ENCODE results near the gene COASY.

COASY gene

DNA sequence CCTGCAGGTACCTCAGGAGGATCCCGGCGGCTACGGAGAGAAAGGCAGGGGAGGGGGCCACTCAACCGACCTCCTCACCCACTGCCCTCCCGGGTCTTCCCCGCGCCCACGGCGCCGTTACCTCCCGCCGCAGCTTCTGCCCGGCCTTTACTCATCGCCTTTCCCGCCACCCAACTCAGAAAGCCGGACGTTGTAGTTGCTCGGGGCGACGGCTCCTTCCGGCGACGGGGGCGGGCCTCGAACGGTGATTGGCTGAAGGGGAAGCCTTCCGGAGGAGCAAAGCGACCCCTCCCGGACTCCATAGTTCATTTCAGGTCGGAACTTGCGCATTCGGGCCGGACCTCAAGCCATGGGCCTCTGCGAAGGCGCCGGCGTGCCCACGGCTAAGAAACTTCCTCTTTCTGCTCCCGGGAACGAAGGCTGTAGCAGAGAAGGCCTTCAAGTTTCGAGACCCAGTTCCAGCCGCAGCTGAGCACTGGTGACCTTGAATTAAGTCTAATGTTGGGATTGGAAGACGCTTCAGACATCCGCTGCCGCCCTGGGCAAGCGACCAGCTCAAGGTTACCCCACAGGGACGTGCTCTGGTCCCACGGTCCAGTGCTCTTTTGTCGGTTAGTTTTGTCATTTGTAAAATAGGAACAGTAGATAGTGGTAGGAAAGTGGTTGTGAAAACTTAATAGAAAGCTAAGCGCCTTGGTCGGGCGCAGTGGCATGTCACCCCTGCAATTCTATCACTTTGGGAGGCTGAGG lies 15.8 kb downstream of the COASY start, which contains the start of gene PSMC3IP:
Gene PSMC3IP, minus strand, starts transcription at position 198 of the 750 bp plus-strand sequence. Its CDS starts 43 bp downstream, at position 155.
- peak; percentile 96 for DNase-seq (ENCODE audit: low read depth)
- peak within 1 kb of the TSS; percentile 88 for H3K4me3 ChIP-seq (ENCODE audit: low read depth, low read length)
- TF ChIP-seq, protein P1, sequence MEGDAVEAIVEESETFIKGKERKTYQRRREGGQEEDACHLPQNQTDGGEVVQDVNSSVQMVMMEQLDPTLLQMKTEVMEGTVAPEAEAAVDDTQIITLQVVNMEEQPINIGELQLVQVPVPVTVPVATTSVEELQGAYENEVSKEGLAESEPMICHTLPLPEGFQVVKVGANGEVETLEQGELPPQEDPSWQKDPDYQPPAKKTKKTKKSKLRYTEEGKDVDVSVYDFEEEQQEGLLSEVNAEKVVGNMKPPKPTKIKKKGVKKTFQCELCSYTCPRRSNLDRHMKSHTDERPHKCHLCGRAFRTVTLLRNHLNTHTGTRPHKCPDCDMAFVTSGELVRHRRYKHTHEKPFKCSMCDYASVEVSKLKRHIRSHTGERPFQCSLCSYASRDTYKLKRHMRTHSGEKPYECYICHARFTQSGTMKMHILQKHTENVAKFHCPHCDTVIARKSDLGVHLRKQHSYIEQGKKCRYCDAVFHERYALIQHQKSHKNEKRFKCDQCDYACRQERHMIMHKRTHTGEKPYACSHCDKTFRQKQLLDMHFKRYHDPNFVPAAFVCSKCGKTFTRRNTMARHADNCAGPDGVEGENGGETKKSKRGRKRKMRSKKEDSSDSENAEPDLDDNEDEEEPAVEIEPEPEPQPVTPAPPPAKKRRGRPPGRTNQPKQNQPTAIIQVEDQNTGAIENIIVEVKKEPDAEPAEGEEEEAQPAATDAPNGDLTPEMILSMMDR (conservative IDR thresholded peaks at IDR 0.05; ENCODE audit: low read depth, low read length): peak; percentile 46

DNA sequence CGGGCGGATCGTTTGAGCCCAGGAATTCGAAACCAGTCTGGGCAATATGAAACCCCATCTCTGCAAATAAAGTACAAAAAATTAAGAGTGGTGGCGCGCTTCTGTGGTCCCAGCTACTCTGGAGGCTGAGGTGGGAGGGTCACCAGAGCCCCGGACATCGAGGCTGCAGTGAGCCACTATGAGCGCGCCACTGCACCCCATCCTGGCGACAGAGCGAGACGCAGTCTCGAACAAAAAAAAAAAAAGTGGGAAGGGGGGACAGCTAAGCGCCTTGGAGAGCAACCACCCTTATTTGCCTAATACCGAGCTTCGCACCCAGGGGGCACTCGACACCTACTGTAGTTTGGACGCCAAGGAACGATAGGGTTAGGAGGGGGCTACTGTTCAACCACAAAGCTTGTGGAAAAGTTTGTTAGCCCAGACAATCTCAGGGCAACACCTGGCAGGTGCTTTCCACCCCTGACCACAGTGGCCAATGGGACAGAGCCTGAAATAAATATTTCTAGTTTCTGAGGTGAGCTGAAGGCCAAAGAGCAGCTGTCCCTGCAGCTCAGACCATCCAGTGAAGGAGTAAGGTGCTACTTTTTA lies 16.4 kb downstream of the COASY start:
- DNase-seq (ENCODE audit: low read depth): peak; percentile 82
- TF ChIP-seq, protein P1 (conservative IDR thresholded peaks at IDR 0.05; ENCODE audit: low read depth, low read length): peak; percentile 85
- H3K4me3 ChIP-seq (ENCODE audit: low read depth, low read length): peak overlapping the region; percentile 88

DNA sequence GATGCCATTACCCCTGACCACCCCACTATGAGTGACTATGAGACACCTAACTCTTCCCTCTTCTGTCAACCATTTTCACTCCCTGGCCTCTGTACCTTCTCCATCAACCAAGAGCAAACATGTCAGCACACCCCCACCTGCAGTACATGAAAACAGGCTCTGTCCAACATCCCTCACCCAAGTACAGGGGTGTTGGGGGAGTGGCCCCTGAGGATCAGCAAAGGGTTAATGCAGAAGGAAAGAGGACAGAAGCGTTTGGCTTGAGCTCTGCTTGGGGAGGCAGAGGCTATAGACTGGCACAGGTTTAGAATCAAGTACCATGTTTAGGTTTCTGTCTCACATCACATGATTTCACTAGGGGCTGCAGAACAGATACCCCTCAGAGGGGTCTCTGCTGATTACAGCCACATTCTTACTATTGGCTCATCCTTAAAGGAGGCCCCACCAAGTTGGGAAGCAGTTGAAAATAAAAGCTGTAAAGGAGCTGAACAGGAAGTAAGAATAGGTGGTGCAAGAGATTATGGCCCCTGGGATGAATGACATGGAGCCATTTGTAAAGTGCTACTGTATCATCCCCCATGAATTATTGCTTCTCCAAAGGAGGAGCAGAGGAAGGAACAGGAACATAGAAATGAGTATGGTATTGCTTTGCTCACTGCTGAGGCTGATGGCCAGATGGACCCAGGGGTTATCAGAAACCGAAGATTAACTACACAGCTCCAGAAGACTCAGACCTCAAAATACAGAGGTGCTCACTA lies 18.0 kb downstream of the COASY start:
- no peak overlapping the region for H3K4me3 ChIP-seq (ENCODE audit: low read depth, low read length)
- TF ChIP-seq, protein P1 (conservative IDR thresholded peaks at IDR 0.05; ENCODE audit: low read depth, low read length): no peak
- no peak for DNase-seq (ENCODE audit: low read depth)

DNA sequence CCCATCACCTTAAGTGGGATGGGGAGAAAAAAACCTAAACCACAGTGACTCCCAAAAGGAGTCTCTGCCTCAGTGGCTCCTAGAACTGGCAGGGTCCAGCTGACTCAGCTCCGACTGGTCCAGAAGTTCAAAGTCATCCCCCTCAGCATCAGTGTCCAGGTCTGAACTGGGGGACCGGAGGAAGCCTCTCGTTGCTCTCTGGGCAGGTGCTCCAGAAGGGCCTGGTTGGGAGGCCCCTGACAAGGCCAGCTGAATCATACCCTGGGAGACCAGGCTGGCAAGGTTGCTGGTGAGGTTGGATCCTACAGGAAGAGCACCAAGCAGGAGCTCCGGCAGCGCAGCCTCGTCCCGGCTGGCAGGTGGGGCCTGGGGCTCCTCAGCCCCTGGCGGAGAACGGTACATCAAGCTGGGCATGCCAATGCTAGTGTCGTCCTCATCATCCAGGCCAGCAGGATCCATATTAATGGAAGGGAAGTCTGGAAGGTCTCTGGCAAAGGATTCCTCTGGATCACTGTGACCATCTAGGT lies 19.9 kb downstream of the COASY start:
- DNase-seq (ENCODE audit: low read depth): no peak
- TF ChIP-seq, protein P1 (conservative IDR thresholded peaks at IDR 0.05; ENCODE audit: low read depth, low read length): no peak
- H3K4me3 ChIP-seq (ENCODE audit: low read depth, low read length): no peak overlapping the region

DNA sequence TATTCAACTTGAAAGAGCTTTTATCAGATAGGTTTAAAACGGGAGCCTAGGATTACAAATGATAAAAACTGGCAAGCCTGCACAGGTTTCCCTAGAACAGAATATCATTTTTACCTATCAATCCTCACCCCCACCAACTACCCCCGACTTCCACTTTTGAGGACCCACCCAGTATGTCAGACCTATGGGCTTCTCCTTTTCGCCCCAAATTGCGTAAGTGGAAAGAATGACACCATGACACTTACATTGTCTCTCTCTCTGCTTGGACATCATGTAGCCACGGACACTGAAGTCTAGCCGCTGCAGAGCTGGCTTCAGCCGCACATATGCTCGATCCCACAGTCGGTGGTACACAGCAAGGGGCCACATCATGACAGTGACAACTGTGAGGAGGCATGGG lies 22.9 kb downstream of the COASY start:
- no peak for DNase-seq (ENCODE audit: low read depth)
- H3K4me3 ChIP-seq (ENCODE audit: low read depth, low read length): no peak overlapping the region
- TF ChIP-seq, protein P1 (conservative IDR thresholded peaks at IDR 0.05; ENCODE audit: low read depth, low read length): no peak

DNA sequence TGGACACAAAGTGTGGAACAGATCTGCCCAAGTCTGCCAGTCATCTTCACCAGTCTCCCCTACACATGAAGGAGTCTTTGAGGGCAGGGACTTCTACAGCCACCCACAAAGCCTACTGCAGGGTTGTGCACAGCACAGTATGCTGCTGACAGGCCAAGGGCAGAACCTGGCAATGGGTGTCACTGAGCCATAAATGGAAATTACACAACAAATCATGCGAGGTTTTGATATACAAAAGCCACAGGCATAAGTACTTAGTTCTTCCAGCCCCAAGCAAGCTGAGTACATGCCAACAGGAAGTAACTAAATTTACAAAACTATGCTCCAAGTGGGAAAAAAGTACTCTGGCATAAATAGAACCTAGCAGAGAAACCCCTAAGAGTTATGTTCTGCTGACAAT lies 23.4 kb downstream of the COASY start:
- no peak overlapping the region for H3K4me3 ChIP-seq (ENCODE audit: low read depth, low read length)
- TF ChIP-seq, protein P1 (conservative IDR thresholded peaks at IDR 0.05; ENCODE audit: low read depth, low read length): no peak
- peak; percentile 24 for DNase-seq (ENCODE audit: low read depth)

Measured in choroid plexus epithelial cell (primary cell).